Gastroesophageal sphincter (tissue), 4 donors: Measurements from ENCODE around the gene MARCHF6. TPM values are rescaled to one million over a fixed set of nuclear protein-coding genes. Genes with fewer than 3 reads are reported as not detected.
A peak's percentile ranks its signal among the peaks of the same experiment; 100 is the strongest.

Experiments
- ATAC-seq: fragments of 150-250 bp; one replicate; pipeline ENCODE4 v1.9.1; 2016; ENCODE audit warnings: mild to moderate bottlenecking, moderate library complexity
- H3K27ac ChIP-seq, 4 donors: fragments of 200-600 bp; sonication (generic) in 3 of 4; 1 replicate in 3 of 4; 2 replicates in 1 of 4; pipeline ENCODE4 v1.5.1; 2016 to 2019
- H3K27me3 ChIP-seq: fragments of 200-600 bp; sonication (generic); one replicate; pipeline ENCODE4 v1.5.1; 2019
- H3K36me3 ChIP-seq, 2 donors: fragments of 200-600 bp; sonication (generic); one replicate each; pipeline ENCODE4 v1.5.1; 2019; ENCODE audit warnings: control low read depth in 1 of 2
- H3K4me1 ChIP-seq, 3 donors: fragments of 200-600 bp; sonication (generic); 1 replicate in 2 of 3; 2 replicates in 1 of 3; pipeline ENCODE4 v1.5.1; 2016 to 2019; ENCODE audit warnings: control low read depth in 2 of 3
- H3K4me3 ChIP-seq, 2 donors: fragments of 200-600 bp; sonication (generic); one replicate each; pipeline ENCODE4 v1.5.1; 2019; ENCODE audit warnings: mild to moderate bottlenecking in 1 of 2, moderate library complexity in 1 of 2
- H3K9me3 ChIP-seq, 3 donors: fragments of 200-600 bp; sonication (generic); one replicate each; pipeline ENCODE4 v1.5.1; 2017 to 2019; ENCODE audit warnings: control low read depth in 2 of 3
- CTCF ChIP-seq, 4 experiments: fragments of 200-600 bp in 2 of 4; fragments of 450-650 bp in 2 of 4; sonication (generic) in 1 of 4; IDR thresholded peaks; one replicate each; pipeline ENCODE4 v1.5.1; 2017 to 2019; ENCODE audit warnings: antibody characterized with exemption in 4 of 4, mild to moderate bottlenecking in 2 of 4, moderate library complexity in 2 of 4
- EP300 ChIP-seq: sonication (generic); formaldehyde crosslinking; IDR thresholded peaks from one replicate; pipeline ENCODE4 v1.6.1; 2017; ENCODE audit warnings: antibody characterized with exemption, mild to moderate bottlenecking
- POLR2A ChIP-seq, 2 donors: fragments of 450-650 bp; IDR thresholded peaks; one replicate each; pipeline ENCODE4 v1.6.1; 2017; ENCODE audit warnings: antibody characterized with exemption in 2 of 2, mild to moderate bottlenecking in 2 of 2, moderate library complexity in 1 of 2
- POLR2AphosphoS5 ChIP-seq: sonication (generic); formaldehyde crosslinking; IDR thresholded peaks from one replicate; pipeline ENCODE4 v1.6.1; 2017; ENCODE audit warnings: antibody characterized with exemption
- WGBS, 2 donors: methylation state at CpG; one replicate each; pipeline ENCODE4 v1.1.5; 2018; ENCODE audit warnings: low coverage in 1 of 2; 5-methylcytosine and 5-hydroxymethylcytosine counted together
- total RNA-seq, 4 donors: library from RNA; depleted of rRNA; stranded (reverse); fragments of >200 nt; gene quantifications; one replicate each; pipeline ENCODE4 v1.1.0, GENCODE V29; 2016

Gene MARCHF6
- total RNA-seq, 4 donors from 2014 or later = 69.9 to 106 (median 93.9) TPM

GRCh38 chr5:10324518-10325370 lies 28.8 kb upstream of the MARCHF6 start:
- Histone ChIP-seq H3K4me1 (peaks cover 0 to 18% (median 6%) of the 10 kb centered on the region in 3 donors), H3K36me3 (no peaks in the 10 kb centered on the region), H3K9me3 (no peaks in the 10 kb centered on the region), H3K4me3 (no peak overlapping the region), H3K27ac (no peak overlapping the region), H3K27me3 (no peaks in the 10 kb centered on the region)
- no peak for ATAC-seq
- WGBS, 2 donors = 85 to 93% methylated on average over 2 to 6 of the region's 6 CpGs
- TF ChIP-seq EP300 (no peak), POLR2AphosphoS5 (no peak), POLR2A (IDR thresholded peaks at IDR 0.05) (no peak), CTCF (IDR thresholded peaks at IDR 0.05) (no peak)

- TF ChIP-seq POLR2AphosphoS5 (no peak), EP300 (no peak), CTCF (IDR thresholded peaks at IDR 0.05) (no peak), POLR2A (IDR thresholded peaks at IDR 0.05) (no peak)
- no peak overlapping the region for H3K4me3 ChIP-seq
- 78 to 86% methylated on average over 5 of the region's 5 CpGs for WGBS, 2 donors
- no peak for ATAC-seq
- peaks cover 6 to 53% (median 34%) of the 10 kb centered on the region in 3 donors for H3K4me1 ChIP-seq
- no peak overlapping the region for H3K27ac ChIP-seq
- H3K27me3 ChIP-seq = no peaks in the 10 kb centered on the region
- no peaks in the 10 kb centered on the region for H3K36me3 ChIP-seq
- no peaks in the 10 kb centered on the region for H3K9me3 ChIP-seq
Observed at GRCh38 chr5:10328323-10328722, 25.2 kb upstream of the MARCHF6 start.

GRCh38 chr5:10329446-10329819 lies 24.1 kb upstream of the MARCHF6 start:
- Histone ChIP-seq H3K27ac (peak overlapping the region in 3 of 4 donors; percentile 56 to 71 (median 64)), H3K9me3 (no peaks in the 10 kb centered on the region), H3K36me3 (no peaks in the 10 kb centered on the region), H3K27me3 (no peaks in the 10 kb centered on the region), H3K4me3 (no peak overlapping the region), H3K4me1 (peaks cover 6 to 61% (median 34%) of the 10 kb centered on the region in 3 donors)
- ATAC-seq = no peak
- TF ChIP-seq EP300 = no peak
- no peak for TF ChIP-seq CTCF (IDR thresholded peaks at IDR 0.05)
- no peak for TF ChIP-seq POLR2AphosphoS5
- TF ChIP-seq POLR2A (IDR thresholded peaks at IDR 0.05) = no peak
- WGBS, 2 donors = 18 to 39% methylated on average over 2 of the region's 2 CpGs

- WGBS, 2 donors = 16 to 32% methylated on average over 5 to 7 of the region's 7 CpGs
- H3K36me3 ChIP-seq = no peaks in the 10 kb centered on the region
- no peak overlapping the region for H3K4me3 ChIP-seq
- peak overlapping the region; percentile 10 to 71 (median 60) for H3K27ac ChIP-seq
- ATAC-seq = peak; percentile 81
- H3K4me1 ChIP-seq = peaks cover 6 to 56% (median 34%) of the 10 kb centered on the region in 3 donors
- H3K27me3 ChIP-seq = no peaks in the 10 kb centered on the region
- H3K9me3 ChIP-seq = no peaks in the 10 kb centered on the region
- TF ChIP-seq POLR2AphosphoS5 (peak; percentile 72), EP300 (no peak)
Observed at GRCh38 chr5:10329820-10330481, 23.5 kb upstream of the MARCHF6 start.

- H3K27me3 ChIP-seq = no peaks in the 10 kb centered on the region
- ATAC-seq = peak; percentile 21
- WGBS, 2 donors = 47 to 71% methylated on average over 4 to 8 of the region's 10 CpGs
- TF ChIP-seq EP300 (no peak), POLR2A (IDR thresholded peaks at IDR 0.05) (no peak), CTCF (IDR thresholded peaks at IDR 0.05) (no peak), POLR2AphosphoS5 (no peak)
- H3K4me1 ChIP-seq = peaks cover 6 to 56% (median 34%) of the 10 kb centered on the region in 3 donors
- no peaks in the 10 kb centered on the region for H3K9me3 ChIP-seq
- H3K4me3 ChIP-seq = no peak overlapping the region
- H3K27ac ChIP-seq = peak overlapping the region; percentile 10 to 71 (median 60)
- no peaks in the 10 kb centered on the region for H3K36me3 ChIP-seq
Observed at GRCh38 chr5:10330511-10331230, 22.8 kb upstream of the MARCHF6 start.
